SU-DHL-6 (cell line): ENCODE measurements around the gene NCF4.

ENCODE experiments used
- H2AFZ ChIP-seq: fragments of 200-600 bp; sonication (generic); 2 replicates; pipeline ENCODE4 v1.6.1; 2014; ENCODE audit warnings: low read depth, mild to moderate bottlenecking, moderate library complexity, mixed read lengths, antibody characterized with exemption, low read length; ENCODE audit not compliant: severe bottlenecking
- H3F3A ChIP-seq: fragments of 200-600 bp; shearing (Covaris generic); 2 replicates; pipeline ENCODE4 v1.6.0; 2016; ENCODE audit warnings: antibody characterized with exemption, mild to moderate bottlenecking; ENCODE audit not compliant: insufficient read depth
- H3K27ac ChIP-seq: fragments of 200-600 bp; sonication (generic); 2 replicates; pipeline ENCODE4 v1.5.1; 2016; ENCODE audit warnings: low read depth, mild to moderate bottlenecking, low read length, moderate library complexity, mixed read lengths
- H3K27me3 ChIP-seq: fragments of 200-600 bp; sonication (generic), shearing (Covaris generic); 2 replicates; pipeline ENCODE4 v1.6.0; 2014; ENCODE audit warnings: mild to moderate bottlenecking, low read length
- H3K36me3 ChIP-seq: fragments of 200-600 bp; sonication (generic); 2 replicates; pipeline ENCODE4 v1.6.1; 2014; ENCODE audit warnings: mild to moderate bottlenecking, low read length, mixed read lengths
- H3K4me2 ChIP-seq: fragments of 300-600, 200-600 bp; shearing (Covaris generic), sonication (generic); 2 replicates; pipeline ENCODE4 v1.6.0; 2014; ENCODE audit warnings: low read length, low read depth, mild to moderate bottlenecking; ENCODE audit not compliant: poor library complexity, severe bottlenecking
- H3K4me3 ChIP-seq: fragments of 200-600 bp; sonication (generic); 2 replicates; pipeline ENCODE4 v1.5.1; 2014; ENCODE audit warnings: antibody characterized with exemption, low read length, mild to moderate bottlenecking, mixed read lengths; ENCODE audit not compliant: insufficient read depth, poor library complexity, severe bottlenecking
- H3K79me2 ChIP-seq: fragments of 200-600 bp; sonication (generic); 2 replicates; pipeline ENCODE4 v1.6.1; 2014; ENCODE audit warnings: mild to moderate bottlenecking, low read length, moderate library complexity; ENCODE audit not compliant: insufficient read depth
- H3K9ac ChIP-seq: fragments of 200-600 bp; sonication (generic); 2 replicates; pipeline ENCODE4 v1.7.0; 2014; ENCODE audit warnings: mild to moderate bottlenecking, low read length
- H3K9me2 ChIP-seq: fragments of 200-600 bp; sonication (generic); replicated peaks from 2 replicates; pipeline ENCODE4 v1.6.1; 2014; ENCODE audit warnings: low read length; ENCODE audit not compliant: insufficient read depth
- H3K9me3 ChIP-seq: fragments of 200-600 bp; sonication (generic); 2 replicates; pipeline ENCODE4 v1.6.1; 2014; ENCODE audit warnings: low read length, mixed read lengths; ENCODE audit not compliant: insufficient read depth
- H4K20me1 ChIP-seq: fragments of 200-600 bp; sonication (generic); 2 replicates; pipeline ENCODE4 v1.6.1; 2014; ENCODE audit warnings: low read depth, mild to moderate bottlenecking, antibody characterized with exemption, low read length, moderate library complexity, mixed read lengths
- EZH2phosphoT487 ChIP-seq: fragments of 200-600 bp; sonication (generic), shearing (Covaris generic); conservative IDR thresholded peaks from 2 replicates; pipeline ENCODE4 v1.6.1; 2018; ENCODE audit warnings: mild to moderate bottlenecking, antibody characterized with exemption, low read length, moderate library complexity, mixed read lengths
- TF ChIP-seq, protein P1 (sequence below): fragments of 200-600 bp; sonication (generic); IDR thresholded peaks from one replicate; pipeline ENCODE4 v1.5.1; 2017; ENCODE audit warnings: antibody characterized with exemption, mild to moderate bottlenecking, low read length, moderate library complexity; ENCODE audit not compliant: insufficient read depth, poor library complexity, severe bottlenecking

The NCF4 gene

DNA sequence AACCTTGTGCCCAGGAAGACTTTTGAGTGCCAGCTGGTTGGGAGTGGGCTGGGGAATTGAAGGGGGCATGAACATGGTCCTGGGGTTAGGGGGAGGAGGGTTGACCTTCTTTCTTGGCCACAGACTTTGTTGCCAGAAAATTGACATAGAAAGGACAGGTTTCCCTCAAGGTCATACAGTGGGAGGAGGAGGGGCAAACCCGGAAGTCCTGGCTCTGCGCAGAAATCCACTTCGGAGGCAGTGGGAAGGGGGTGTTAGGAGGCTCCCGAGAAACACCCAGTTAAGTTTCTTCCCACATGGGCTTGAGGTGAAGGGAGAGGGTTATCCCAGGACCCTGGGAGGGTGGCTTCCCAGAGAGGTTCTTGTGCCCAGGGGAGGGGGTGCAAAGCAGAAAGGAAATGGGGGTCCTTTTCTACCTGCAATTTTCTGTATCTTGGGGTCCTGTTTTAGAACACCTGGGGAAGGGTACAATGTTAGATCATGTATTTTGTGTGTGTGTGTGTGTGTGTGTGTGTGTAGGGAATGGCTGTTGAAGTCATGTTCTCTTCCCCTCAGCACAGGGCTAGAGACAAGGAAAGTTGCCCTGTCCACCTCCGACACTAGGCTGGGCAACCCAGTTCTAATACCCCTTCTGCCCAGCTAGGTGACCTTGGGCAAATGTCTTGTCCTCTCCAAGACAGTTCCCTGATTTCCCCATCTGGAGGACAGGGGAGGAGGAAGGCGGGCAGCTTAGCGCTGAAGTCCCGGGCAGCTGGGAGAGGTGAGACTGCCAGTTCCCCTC, 45.1 kb upstream of the NCF4 start:
- H3K4me2 ChIP-seq, result no peak overlapping the region
- H3K79me2 ChIP-seq, result no peaks in the 10 kb centered on the region
- no peak overlapping the region for H3K4me3 ChIP-seq
- H3K9ac ChIP-seq, result no peak overlapping the region
- no peaks in the 10 kb centered on the region for H3K9me2 ChIP-seq
- no peaks in the 10 kb centered on the region for H3K27me3 ChIP-seq
- no peaks in the 10 kb centered on the region for H3K36me3 ChIP-seq
- no peaks in the 10 kb centered on the region for H3K9me3 ChIP-seq
- no peak overlapping the region for H3K27ac ChIP-seq
- H3F3A ChIP-seq, result no peaks in the 10 kb centered on the region
- TF ChIP-seq, protein P1, sequence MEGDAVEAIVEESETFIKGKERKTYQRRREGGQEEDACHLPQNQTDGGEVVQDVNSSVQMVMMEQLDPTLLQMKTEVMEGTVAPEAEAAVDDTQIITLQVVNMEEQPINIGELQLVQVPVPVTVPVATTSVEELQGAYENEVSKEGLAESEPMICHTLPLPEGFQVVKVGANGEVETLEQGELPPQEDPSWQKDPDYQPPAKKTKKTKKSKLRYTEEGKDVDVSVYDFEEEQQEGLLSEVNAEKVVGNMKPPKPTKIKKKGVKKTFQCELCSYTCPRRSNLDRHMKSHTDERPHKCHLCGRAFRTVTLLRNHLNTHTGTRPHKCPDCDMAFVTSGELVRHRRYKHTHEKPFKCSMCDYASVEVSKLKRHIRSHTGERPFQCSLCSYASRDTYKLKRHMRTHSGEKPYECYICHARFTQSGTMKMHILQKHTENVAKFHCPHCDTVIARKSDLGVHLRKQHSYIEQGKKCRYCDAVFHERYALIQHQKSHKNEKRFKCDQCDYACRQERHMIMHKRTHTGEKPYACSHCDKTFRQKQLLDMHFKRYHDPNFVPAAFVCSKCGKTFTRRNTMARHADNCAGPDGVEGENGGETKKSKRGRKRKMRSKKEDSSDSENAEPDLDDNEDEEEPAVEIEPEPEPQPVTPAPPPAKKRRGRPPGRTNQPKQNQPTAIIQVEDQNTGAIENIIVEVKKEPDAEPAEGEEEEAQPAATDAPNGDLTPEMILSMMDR, result no peak
- TF ChIP-seq EZH2phosphoT487, result no peak
- no peaks in the 10 kb centered on the region for H4K20me1 ChIP-seq
- H2AFZ ChIP-seq, result no peak overlapping the region

DNA sequence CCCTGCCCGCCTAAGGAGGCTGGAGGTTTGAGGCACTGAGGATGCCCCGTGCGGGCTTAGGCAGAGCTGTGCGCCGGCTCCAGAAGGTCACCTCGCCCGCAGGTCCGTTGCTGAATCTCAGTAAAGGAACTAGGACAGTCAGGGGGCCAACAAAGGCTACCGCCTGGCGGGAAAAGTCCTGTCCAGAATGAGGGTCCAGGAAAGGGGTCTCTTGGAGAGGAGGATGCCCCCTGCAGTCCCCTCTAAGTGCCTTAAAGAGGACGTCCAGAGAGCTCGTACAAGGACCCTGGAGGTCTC, 44.5 kb upstream of the NCF4 start:
- no peak overlapping the region for H2AFZ ChIP-seq
- no peak overlapping the region for H3K27ac ChIP-seq
- TF ChIP-seq EZH2phosphoT487, result no peak
- TF ChIP-seq, protein P1, result no peak
- H3K4me3 ChIP-seq, result no peak overlapping the region
- H3K9me2 ChIP-seq, result no peaks in the 10 kb centered on the region
- no peak overlapping the region for H3K9ac ChIP-seq
- no peaks in the 10 kb centered on the region for H3K36me3 ChIP-seq
- H3K9me3 ChIP-seq, result no peaks in the 10 kb centered on the region
- H3K4me2 ChIP-seq, result no peak overlapping the region
- H4K20me1 ChIP-seq, result no peaks in the 10 kb centered on the region
- H3K27me3 ChIP-seq, result no peaks in the 10 kb centered on the region
- H3K79me2 ChIP-seq, result no peaks in the 10 kb centered on the region
- H3F3A ChIP-seq, result no peaks in the 10 kb centered on the region

- H3K27me3 ChIP-seq, result no peaks in the 10 kb centered on the region
- no peaks in the 10 kb centered on the region for H3F3A ChIP-seq
- H2AFZ ChIP-seq, result no peak within 1 kb of the TSS
- TF ChIP-seq EZH2phosphoT487, result no peak
- TF ChIP-seq, protein P1, result no peak
- no peaks in the 10 kb centered on the region for H3K9me2 ChIP-seq
- no peaks in the 10 kb centered on the region for H4K20me1 ChIP-seq
- no peaks in the 10 kb centered on the region for H3K79me2 ChIP-seq
- no peak within 1 kb of the TSS for H3K4me3 ChIP-seq
- H3K9ac ChIP-seq, result no peak within 1 kb of the TSS
- no peak within 1 kb of the TSS for H3K27ac ChIP-seq
- H3K36me3 ChIP-seq, result no peaks in the 10 kb centered on the region
- no peaks in the 10 kb centered on the region for H3K9me3 ChIP-seq
- no peak within 1 kb of the TSS for H3K4me2 ChIP-seq
These were observed 43.9 kb upstream of the NCF4 start, which contains the start of gene PVALB for GRCh38 chr22:36816636-36817524. TSS of gene PVALB (minus strand) at chr22:36817035. CDS start at chr22:36817005, 30 bp downstream.
